ENCODE data around the gene DACH2. TPM values are rescaled to one million over a fixed set of nuclear protein-coding genes. Genes with fewer than 3 reads are reported as not detected.

The DACH2 gene
- polyA plus RNA-seq, 2 donors = 0.01 to 0.04 TPM

DNA sequence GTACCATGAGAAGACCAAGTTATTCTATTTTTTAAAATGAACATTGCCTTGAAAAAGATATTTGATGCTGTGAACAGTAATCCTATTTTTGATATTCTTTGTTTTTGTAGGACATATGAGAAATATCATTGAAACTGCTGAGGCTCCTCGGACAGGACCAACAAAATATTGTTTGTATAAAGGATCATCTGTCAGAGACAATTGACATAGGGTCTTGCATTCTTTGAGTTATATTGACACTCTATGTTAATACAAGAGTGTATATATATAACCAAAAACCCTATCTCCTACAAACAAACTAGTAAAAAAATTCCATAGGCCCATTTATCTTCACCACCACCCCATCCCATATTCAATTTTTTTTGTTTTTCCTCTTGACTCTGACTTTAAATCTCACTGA lies 222.7 kb downstream of the DACH2 start:
- no peaks in the 10 kb centered on the region for H3K9me3 ChIP-seq (ENCODE audit: control insufficient read depth in 2 of 2, insufficient read depth in 1 of 2, low read depth in 1 of 2, low read length in 1 of 2)
- H3K36me3 ChIP-seq (ENCODE audit: control insufficient read depth in 2 of 2, insufficient read depth in 2 of 2, low read length in 1 of 2) = no peaks in the 10 kb centered on the region
- H3K4me3 ChIP-seq (ENCODE audit: low read depth in 1 of 2, low read length in 2 of 2) = no peak overlapping the region
- WGBS, 2 donors = 56 to 68% methylated on average over 1 of the region's 1 CpG
- H3K4me1 ChIP-seq (ENCODE audit: control insufficient read depth in 2 of 2, insufficient read depth in 2 of 2, low read length in 1 of 2) = no peaks in the 10 kb centered on the region
- no peak overlapping the region for H3K27ac ChIP-seq (ENCODE audit: low read depth in 2 of 2, low read length in 1 of 2)
- no peaks in the 10 kb centered on the region for H3K27me3 ChIP-seq (ENCODE audit: control insufficient read depth in 1 of 2, insufficient read depth in 2 of 2, low read length in 2 of 2)

DNA sequence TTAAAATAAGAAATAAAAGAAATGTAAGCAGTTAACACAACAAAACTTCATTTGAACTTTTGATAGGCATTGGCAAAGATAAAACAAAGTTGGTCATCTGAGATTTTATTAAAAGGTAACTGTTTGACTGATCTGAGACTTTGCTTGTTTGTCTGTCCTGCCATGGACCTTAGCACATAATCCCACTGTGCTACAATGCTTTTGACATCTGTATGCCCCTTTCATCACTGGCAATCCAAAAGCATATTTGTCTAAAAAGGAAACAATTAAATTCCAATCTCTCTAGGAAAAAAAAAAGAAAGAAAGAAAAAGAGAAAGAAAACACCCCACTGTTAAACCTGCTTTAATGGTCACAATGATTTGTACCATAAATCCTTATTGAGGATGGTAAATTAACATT lies 231.0 kb downstream of the DACH2 start:
- no peak overlapping the region for H3K4me3 ChIP-seq (ENCODE audit: low read depth in 1 of 2, low read length in 2 of 2)
- no peaks in the 10 kb centered on the region for H3K36me3 ChIP-seq (ENCODE audit: control insufficient read depth in 2 of 2, insufficient read depth in 2 of 2, low read length in 1 of 2)
- no peaks in the 10 kb centered on the region for H3K9me3 ChIP-seq (ENCODE audit: control insufficient read depth in 2 of 2, insufficient read depth in 1 of 2, low read depth in 1 of 2, low read length in 1 of 2)
- no peaks in the 10 kb centered on the region for H3K27me3 ChIP-seq (ENCODE audit: control insufficient read depth in 1 of 2, insufficient read depth in 2 of 2, low read length in 2 of 2)
- H3K27ac ChIP-seq (ENCODE audit: low read depth in 2 of 2, low read length in 1 of 2) = no peak overlapping the region
- H3K4me1 ChIP-seq (ENCODE audit: control insufficient read depth in 2 of 2, insufficient read depth in 2 of 2, low read length in 1 of 2) = no peaks in the 10 kb centered on the region

DNA sequence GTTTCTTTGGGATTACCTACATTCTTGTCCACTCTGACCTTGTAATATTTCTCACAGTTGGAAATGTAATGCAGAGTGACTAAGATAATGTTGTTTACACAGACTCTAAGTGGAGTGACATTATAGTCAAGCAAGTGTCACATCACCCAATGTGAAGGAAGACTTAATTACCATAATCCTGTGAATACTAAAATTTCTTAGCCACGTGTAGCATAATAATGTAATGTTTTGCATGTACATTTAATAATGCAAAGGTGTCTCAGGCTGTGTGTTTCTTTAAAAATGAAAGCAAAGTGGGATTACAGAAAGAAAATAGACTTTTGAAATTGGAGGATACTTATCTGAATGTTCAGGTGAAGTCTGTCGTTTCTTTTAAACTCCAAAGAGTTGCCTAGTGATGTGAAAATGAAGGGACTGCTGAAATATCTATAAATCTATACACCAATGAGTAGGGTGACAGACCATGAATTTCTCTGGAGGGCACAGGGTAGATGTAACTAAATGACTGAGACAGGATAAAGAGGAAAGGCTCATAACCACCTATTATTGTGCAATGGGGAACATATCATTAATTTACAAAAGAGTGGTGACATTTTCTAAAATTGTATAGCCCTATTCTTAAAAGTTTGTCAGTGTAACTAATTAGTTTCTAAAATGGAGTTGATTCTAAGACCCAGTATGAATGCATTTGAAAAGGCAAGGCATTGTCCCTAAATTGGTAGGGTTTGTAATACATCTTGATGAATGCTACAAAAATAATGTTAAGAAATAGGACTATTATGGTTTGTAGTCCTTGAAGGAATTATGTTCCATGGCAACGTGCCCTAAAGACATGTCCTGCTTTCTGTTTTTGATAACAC lies 235.7 kb downstream of the DACH2 start:
- Histone ChIP-seq H3K4me1 (ENCODE audit: control insufficient read depth in 2 of 2, insufficient read depth in 2 of 2, low read length in 1 of 2) (no peaks in the 10 kb centered on the region), H3K9me3 (ENCODE audit: control insufficient read depth in 2 of 2, insufficient read depth in 1 of 2, low read depth in 1 of 2, low read length in 1 of 2) (no peaks in the 10 kb centered on the region), H3K4me3 (ENCODE audit: low read depth in 1 of 2, low read length in 2 of 2) (no peak overlapping the region), H3K36me3 (ENCODE audit: control insufficient read depth in 2 of 2, insufficient read depth in 2 of 2, low read length in 1 of 2) (no peaks in the 10 kb centered on the region), H3K27me3 (ENCODE audit: control insufficient read depth in 1 of 2, insufficient read depth in 2 of 2, low read length in 2 of 2) (no peaks in the 10 kb centered on the region), H3K27ac (ENCODE audit: low read depth in 2 of 2, low read length in 1 of 2) (no peak overlapping the region)
- WGBS, 2 donors = 24 to 26% methylated on average over 3 of the region's 3 CpGs

DNA sequence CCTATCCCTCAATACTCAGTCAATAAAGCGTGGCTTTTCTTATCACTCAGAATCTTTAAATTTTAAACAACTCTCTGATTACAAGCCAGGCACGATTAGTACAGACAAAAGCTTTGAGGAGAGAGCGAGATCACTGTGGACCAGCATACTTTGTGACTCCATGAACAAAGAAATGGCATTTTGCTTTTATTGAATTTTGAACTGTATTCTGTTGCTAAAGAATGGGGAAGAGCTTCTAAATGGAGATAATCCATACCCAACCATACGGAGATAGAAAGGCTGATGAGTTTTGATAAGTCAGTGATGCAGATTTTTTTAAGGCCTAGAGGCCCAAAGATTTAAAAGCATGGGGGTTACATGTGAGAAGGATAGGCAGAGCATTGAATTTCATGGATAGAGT lies 259.1 kb downstream of the DACH2 start:
- Histone ChIP-seq H3K36me3 (ENCODE audit: control insufficient read depth in 2 of 2, insufficient read depth in 2 of 2, low read length in 1 of 2) (no peaks in the 10 kb centered on the region), H3K9me3 (ENCODE audit: control insufficient read depth in 2 of 2, insufficient read depth in 1 of 2, low read depth in 1 of 2, low read length in 1 of 2) (peaks cover 0 to 3% of the 10 kb centered on the region in 2 donors), H3K27me3 (ENCODE audit: control insufficient read depth in 1 of 2, insufficient read depth in 2 of 2, low read length in 2 of 2) (no peaks in the 10 kb centered on the region), H3K4me3 (ENCODE audit: low read depth in 1 of 2, low read length in 2 of 2) (no peak overlapping the region), H3K4me1 (ENCODE audit: control insufficient read depth in 2 of 2, insufficient read depth in 2 of 2, low read length in 1 of 2) (no peaks in the 10 kb centered on the region), H3K27ac (ENCODE audit: low read depth in 2 of 2, low read length in 1 of 2) (no peak overlapping the region)
- 51 to 64% methylated on average over 4 of the region's 4 CpGs for WGBS, 2 donors

DNA sequence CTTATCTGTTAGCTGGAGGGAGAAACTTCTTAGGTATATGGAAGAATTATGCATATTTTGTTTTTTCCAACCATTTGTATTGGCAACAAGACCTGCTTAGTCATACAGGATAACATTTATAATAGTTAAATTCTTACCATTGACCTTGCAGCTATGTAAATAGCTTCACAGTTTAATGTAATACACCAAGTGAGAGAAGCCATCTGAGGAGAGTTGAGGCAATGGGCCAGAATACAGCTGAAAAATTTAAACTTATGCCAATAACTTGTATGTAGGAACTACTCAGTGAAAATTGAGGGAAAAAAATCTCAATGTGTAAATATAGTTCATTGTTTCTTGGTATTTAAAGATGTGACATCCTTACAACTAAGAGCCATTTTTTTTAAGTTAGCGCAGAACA lies 273.5 kb downstream of the DACH2 start:
- Histone ChIP-seq H3K27me3 (ENCODE audit: control insufficient read depth in 1 of 2, insufficient read depth in 2 of 2, low read length in 2 of 2) (no peaks in the 10 kb centered on the region), H3K4me1 (ENCODE audit: control insufficient read depth in 2 of 2, insufficient read depth in 2 of 2, low read length in 1 of 2) (no peaks in the 10 kb centered on the region), H3K36me3 (ENCODE audit: control insufficient read depth in 2 of 2, insufficient read depth in 2 of 2, low read length in 1 of 2) (no peaks in the 10 kb centered on the region), H3K27ac (ENCODE audit: low read depth in 2 of 2, low read length in 1 of 2) (no peak overlapping the region), H3K4me3 (ENCODE audit: low read depth in 1 of 2, low read length in 2 of 2) (no peak overlapping the region), H3K9me3 (ENCODE audit: control insufficient read depth in 2 of 2, insufficient read depth in 1 of 2, low read depth in 1 of 2, low read length in 1 of 2) (no peaks in the 10 kb centered on the region)
- 42 to 73% methylated on average over 1 of the region's 1 CpG for WGBS, 2 donors

DNA sequence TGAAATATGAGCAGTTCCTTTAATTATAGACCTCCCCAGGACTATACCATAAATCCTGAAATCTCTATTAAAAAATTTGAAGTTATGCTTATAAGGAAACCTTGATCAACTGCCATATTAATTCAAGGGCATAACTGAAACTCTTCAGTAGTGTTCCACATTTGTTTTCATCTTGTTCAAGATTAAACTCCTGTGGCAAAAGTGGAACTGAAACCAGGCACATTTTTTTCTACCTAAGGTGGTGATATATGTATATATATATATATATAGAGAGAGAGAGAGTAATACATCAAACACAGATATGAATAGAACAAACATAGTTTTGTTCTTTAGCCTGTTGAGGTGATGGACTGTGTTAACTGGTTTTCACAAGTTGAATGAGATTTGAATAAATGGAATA lies 287.9 kb downstream of the DACH2 start:
- no peak overlapping the region for H3K4me3 ChIP-seq (ENCODE audit: low read depth in 1 of 2, low read length in 2 of 2)
- no peaks in the 10 kb centered on the region for H3K36me3 ChIP-seq (ENCODE audit: control insufficient read depth in 2 of 2, insufficient read depth in 2 of 2, low read length in 1 of 2)
- H3K27ac ChIP-seq (ENCODE audit: low read depth in 2 of 2, low read length in 1 of 2) = no peak overlapping the region
- H3K27me3 ChIP-seq (ENCODE audit: control insufficient read depth in 1 of 2, insufficient read depth in 2 of 2, low read length in 2 of 2) = no peaks in the 10 kb centered on the region
- no peaks in the 10 kb centered on the region for H3K4me1 ChIP-seq (ENCODE audit: control insufficient read depth in 2 of 2, insufficient read depth in 2 of 2, low read length in 1 of 2)
- H3K9me3 ChIP-seq (ENCODE audit: control insufficient read depth in 2 of 2, insufficient read depth in 1 of 2, low read depth in 1 of 2, low read length in 1 of 2) = no peaks in the 10 kb centered on the region

DNA sequence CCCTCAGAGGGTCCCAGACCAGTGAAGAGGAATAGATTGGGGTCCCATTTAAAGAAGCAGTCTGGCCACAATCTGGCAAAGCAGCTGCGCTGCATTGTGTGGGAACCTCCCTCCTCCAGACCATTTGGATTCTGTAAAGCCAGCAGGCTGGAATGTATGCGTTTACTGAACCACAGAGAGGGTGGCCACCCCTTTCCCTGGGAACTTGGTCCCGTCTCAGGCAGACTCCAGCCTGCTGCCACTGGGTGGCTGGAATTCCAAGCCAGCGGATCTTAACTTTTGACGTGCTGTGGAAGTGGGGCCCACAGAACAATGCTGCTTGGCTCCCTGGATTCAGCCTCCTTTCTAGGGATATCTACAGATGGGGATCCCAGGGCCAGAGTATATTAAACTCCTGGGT lies 307.2 kb downstream of the DACH2 start:
- Histone ChIP-seq H3K9me3 (ENCODE audit: control insufficient read depth in 2 of 2, insufficient read depth in 1 of 2, low read depth in 1 of 2, low read length in 1 of 2) (peaks cover 0 to 4% of the 10 kb centered on the region in 2 donors), H3K4me1 (ENCODE audit: control insufficient read depth in 2 of 2, insufficient read depth in 2 of 2, low read length in 1 of 2) (no peaks in the 10 kb centered on the region), H3K36me3 (ENCODE audit: control insufficient read depth in 2 of 2, insufficient read depth in 2 of 2, low read length in 1 of 2) (no peaks in the 10 kb centered on the region), H3K4me3 (ENCODE audit: low read depth in 1 of 2, low read length in 2 of 2) (no peak overlapping the region), H3K27ac (ENCODE audit: low read depth in 2 of 2, low read length in 1 of 2) (no peak overlapping the region), H3K27me3 (ENCODE audit: control insufficient read depth in 1 of 2, insufficient read depth in 2 of 2, low read length in 2 of 2) (no peaks in the 10 kb centered on the region)
- WGBS, 2 donors = 63 to 68% methylated on average over 5 of the region's 5 CpGs

DNA sequence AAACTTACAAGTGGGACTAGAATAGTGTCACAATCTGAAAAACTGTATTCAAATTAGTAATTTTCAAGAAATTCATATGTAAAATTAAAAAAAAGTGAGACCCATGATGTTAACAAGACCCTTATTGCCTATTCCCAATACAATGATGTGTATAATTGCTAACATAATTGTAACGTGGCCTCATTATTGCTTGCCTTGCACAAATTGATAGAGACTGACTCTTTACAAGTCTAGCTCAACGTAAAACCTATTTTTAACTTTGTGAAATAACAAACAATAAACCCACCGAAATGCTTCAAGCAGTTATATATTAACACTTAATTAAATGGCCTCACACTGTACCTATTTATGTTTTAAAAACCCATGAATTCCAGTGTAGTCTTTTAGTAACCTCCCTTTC lies 312.5 kb downstream of the DACH2 start:
- no peak overlapping the region for H3K27ac ChIP-seq (ENCODE audit: low read depth in 2 of 2, low read length in 1 of 2)
- no peak overlapping the region for H3K4me3 ChIP-seq (ENCODE audit: low read depth in 1 of 2, low read length in 2 of 2)
- no peaks in the 10 kb centered on the region for H3K9me3 ChIP-seq (ENCODE audit: control insufficient read depth in 2 of 2, insufficient read depth in 1 of 2, low read depth in 1 of 2, low read length in 1 of 2)
- H3K27me3 ChIP-seq (ENCODE audit: control insufficient read depth in 1 of 2, insufficient read depth in 2 of 2, low read length in 2 of 2) = no peaks in the 10 kb centered on the region
- H3K36me3 ChIP-seq (ENCODE audit: control insufficient read depth in 2 of 2, insufficient read depth in 2 of 2, low read length in 1 of 2) = no peaks in the 10 kb centered on the region
- WGBS, 2 donors = 45 to 50% methylated on average over 3 of the region's 3 CpGs
- H3K4me1 ChIP-seq (ENCODE audit: control insufficient read depth in 2 of 2, insufficient read depth in 2 of 2, low read length in 1 of 2) = no peaks in the 10 kb centered on the region

DNA sequence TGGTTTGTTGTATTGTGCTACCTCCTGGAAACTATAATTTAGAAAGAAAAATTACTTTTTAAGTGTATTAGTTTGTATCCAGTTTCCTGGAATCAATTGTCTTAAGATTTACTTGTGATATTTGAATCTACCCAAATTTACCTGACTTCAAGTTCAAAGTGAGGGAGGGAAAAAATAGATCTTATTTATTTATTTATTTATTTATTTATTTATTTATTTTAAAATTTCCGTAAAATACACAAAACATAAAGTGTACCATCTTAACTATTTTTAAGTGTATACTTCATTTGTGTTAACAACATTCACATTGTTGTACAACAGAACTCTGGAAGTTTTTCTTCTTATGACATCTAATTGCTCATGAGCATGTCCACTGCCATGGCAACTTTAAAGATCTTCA lies 356.0 kb downstream of the DACH2 start:
- Histone ChIP-seq H3K4me1 (ENCODE audit: control insufficient read depth in 2 of 2, insufficient read depth in 2 of 2, low read length in 1 of 2) (no peaks in the 10 kb centered on the region), H3K9me3 (ENCODE audit: control insufficient read depth in 2 of 2, insufficient read depth in 1 of 2, low read depth in 1 of 2, low read length in 1 of 2) (no peaks in the 10 kb centered on the region), H3K36me3 (ENCODE audit: control insufficient read depth in 2 of 2, insufficient read depth in 2 of 2, low read length in 1 of 2) (no peaks in the 10 kb centered on the region), H3K27me3 (ENCODE audit: control insufficient read depth in 1 of 2, insufficient read depth in 2 of 2, low read length in 2 of 2) (peaks cover 0 to 2% of the 10 kb centered on the region in 2 donors), H3K4me3 (ENCODE audit: low read depth in 1 of 2, low read length in 2 of 2) (no peak overlapping the region), H3K27ac (ENCODE audit: low read depth in 2 of 2, low read length in 1 of 2) (no peak overlapping the region)
- 77 to 96% methylated on average over 1 of the region's 1 CpG for WGBS, 2 donors

DNA sequence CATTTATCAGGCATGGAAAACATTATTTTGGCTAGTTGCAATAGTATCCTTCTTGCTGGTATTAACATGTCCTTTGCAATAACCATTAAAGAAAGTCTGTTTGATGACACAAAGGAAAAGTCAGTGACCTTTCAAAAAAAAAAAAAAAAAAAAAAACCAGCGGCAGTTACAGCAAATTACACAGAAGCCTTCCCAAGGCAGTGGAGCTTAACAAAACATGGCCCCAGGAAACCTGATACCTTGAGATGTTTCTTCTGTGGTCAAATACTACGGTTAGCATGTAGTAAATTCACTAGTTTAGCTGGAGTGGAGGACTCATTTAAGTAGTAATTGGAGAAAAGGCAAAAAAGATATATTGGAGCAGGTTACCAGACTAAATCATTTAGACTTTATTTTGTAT lies 359.1 kb downstream of the DACH2 start:
- no peak overlapping the region for H3K4me3 ChIP-seq (ENCODE audit: low read depth in 1 of 2, low read length in 2 of 2)
- H3K9me3 ChIP-seq (ENCODE audit: control insufficient read depth in 2 of 2, insufficient read depth in 1 of 2, low read depth in 1 of 2, low read length in 1 of 2) = no peaks in the 10 kb centered on the region
- H3K4me1 ChIP-seq (ENCODE audit: control insufficient read depth in 2 of 2, insufficient read depth in 2 of 2, low read length in 1 of 2) = no peaks in the 10 kb centered on the region
- no peaks in the 10 kb centered on the region for H3K27me3 ChIP-seq (ENCODE audit: control insufficient read depth in 1 of 2, insufficient read depth in 2 of 2, low read length in 2 of 2)
- 32 to 37% methylated on average over 2 of the region's 2 CpGs for WGBS, 2 donors
- H3K36me3 ChIP-seq (ENCODE audit: control insufficient read depth in 2 of 2, insufficient read depth in 2 of 2, low read length in 1 of 2) = no peaks in the 10 kb centered on the region
- H3K27ac ChIP-seq (ENCODE audit: low read depth in 2 of 2, low read length in 1 of 2) = no peak overlapping the region

Measured in esophagus (tissue), 2 donors.